GM12892 (cell line): ENCODE results near the gene ARHGAP23.

Experiments
- POLR2A ChIP-seq: IDR thresholded peaks from 2 replicates; pipeline ENCODE4 v1.6.1; 2011; ENCODE audit warnings: low read depth, low read length, control low read depth
- TAF1 ChIP-seq: IDR thresholded peaks from 2 replicates; pipeline ENCODE4 v1.6.1; 2011; ENCODE audit warnings: low read depth, mild to moderate bottlenecking, control low read depth, low read length, borderline replicate concordance

DNA sequence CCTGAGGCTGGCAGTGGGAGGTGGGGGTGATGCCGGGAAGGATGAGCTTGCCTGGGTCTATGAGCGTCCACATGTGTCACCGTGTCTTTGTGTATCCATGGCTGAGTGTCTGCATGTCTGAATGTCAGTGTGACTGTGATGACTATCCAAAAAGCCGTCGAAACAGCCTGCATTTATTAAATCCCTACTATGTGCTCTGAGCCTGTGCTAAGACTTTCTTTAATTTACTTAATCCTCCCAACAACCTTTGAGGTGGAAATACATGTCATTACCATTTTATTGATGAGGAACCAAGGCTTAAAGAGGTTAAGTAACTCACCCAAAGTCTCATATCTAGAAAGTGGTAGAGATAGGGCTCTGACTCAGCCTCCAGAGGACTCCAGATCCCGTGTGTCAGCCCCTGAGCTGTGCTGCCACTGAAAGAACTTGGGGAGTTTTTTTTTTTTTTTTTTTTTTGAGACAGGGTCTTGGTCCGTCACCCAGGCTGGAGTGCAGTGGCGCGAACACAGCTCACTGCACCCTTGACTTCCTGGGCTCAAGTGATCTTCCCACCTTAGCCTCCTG lies 20.0 kb downstream of the ARHGAP23 start:
- TF ChIP-seq POLR2A = no peak
- TF ChIP-seq TAF1 = no peak
